DND-41 (cell line): ENCODE results near the gene RADIL.

ENCODE experiments used
- ATAC-seq: fragments of 200-7000 bp; cut with Tn5 transposase; 3 replicates; pipeline ENCODE4 v1.9.1; 2021; ENCODE audit warnings: low read depth; ENCODE audit not compliant: insufficient read depth
- DNase-seq: peaks from one replicate; pipeline ENCODE4 v3.0.0-alpha.2; 2020
- H2AFZ ChIP-seq: 2 replicates; pipeline ENCODE4 v1.6.0; 2012; ENCODE audit warnings: low read depth, low read length
- H3K27ac ChIP-seq: 2 replicates; pipeline ENCODE4 v1.5.1; 2012; ENCODE audit warnings: low read length, inconsistent platforms
- H3K27me3 ChIP-seq: fragments of 200-600 bp; sonication (generic); 2 replicates; pipeline ENCODE4 v1.6.0; 2012; ENCODE audit warnings: low read length, mild to moderate bottlenecking, inconsistent platforms; ENCODE audit not compliant: insufficient read depth, poor library complexity
- H3K36me3 ChIP-seq: 2 replicates; pipeline ENCODE4 v1.5.1; 2012; ENCODE audit warnings: low read length, inconsistent platforms; ENCODE audit not compliant: insufficient read depth
- H3K4me1 ChIP-seq: 2 replicates; pipeline ENCODE4 v1.5.1; 2012; ENCODE audit warnings: mild to moderate bottlenecking, low read length; ENCODE audit not compliant: insufficient read depth
- H3K4me2 ChIP-seq: 2 replicates; pipeline ENCODE4 v1.6.0; 2012; ENCODE audit warnings: mild to moderate bottlenecking, moderate library complexity, low read length, inconsistent platforms; ENCODE audit not compliant: insufficient read depth
- H3K4me3 ChIP-seq, 2 experiments: fragments of 200-600 bp in 1 of 2; shearing (Covaris generic) in 1 of 2; 2 replicates each; pipeline ENCODE4 v1.5.1; 2012 to 2016; ENCODE audit warnings: inconsistent platforms in 2 of 2, low read length in 2 of 2, mild to moderate bottlenecking in 2 of 2, low read depth in 1 of 2, moderate library complexity in 1 of 2
- H3K79me2 ChIP-seq: 2 replicates; pipeline ENCODE4 v1.6.0; 2012; ENCODE audit warnings: low read length, inconsistent platforms; ENCODE audit not compliant: insufficient read depth
- H3K9ac ChIP-seq: 2 replicates; pipeline ENCODE4 v1.6.0; 2012; ENCODE audit warnings: low read depth, mild to moderate bottlenecking, inconsistent platforms, low read length, moderate library complexity
- H3K9me3 ChIP-seq: 2 replicates; pipeline ENCODE4 v1.5.1; 2012; ENCODE audit warnings: low read length, moderate library complexity, mild to moderate bottlenecking, inconsistent platforms; ENCODE audit not compliant: insufficient read depth, severe bottlenecking
- H4K20me1 ChIP-seq: 2 replicates; pipeline ENCODE4 v1.6.0; 2012; ENCODE audit warnings: low read length; ENCODE audit not compliant: insufficient read depth
- EZH2 ChIP-seq: IDR thresholded peaks from 3 replicates; pipeline ENCODE4 v1.6.1; 2012; ENCODE audit warnings: borderline replicate concordance, low read depth, mild to moderate bottlenecking, moderate library complexity, low read length, inconsistent platforms; ENCODE audit not compliant: severe bottlenecking
- TF ChIP-seq, protein P1 (sequence below): IDR thresholded peaks from 2 replicates; pipeline ENCODE4 v1.5.1; 2012; ENCODE audit warnings: borderline replicate concordance, low read length, moderate library complexity, mild to moderate bottlenecking; ENCODE audit not compliant: poor library complexity, severe bottlenecking; ENCODE audit errors: extremely low read depth

RADIL gene

DNA sequence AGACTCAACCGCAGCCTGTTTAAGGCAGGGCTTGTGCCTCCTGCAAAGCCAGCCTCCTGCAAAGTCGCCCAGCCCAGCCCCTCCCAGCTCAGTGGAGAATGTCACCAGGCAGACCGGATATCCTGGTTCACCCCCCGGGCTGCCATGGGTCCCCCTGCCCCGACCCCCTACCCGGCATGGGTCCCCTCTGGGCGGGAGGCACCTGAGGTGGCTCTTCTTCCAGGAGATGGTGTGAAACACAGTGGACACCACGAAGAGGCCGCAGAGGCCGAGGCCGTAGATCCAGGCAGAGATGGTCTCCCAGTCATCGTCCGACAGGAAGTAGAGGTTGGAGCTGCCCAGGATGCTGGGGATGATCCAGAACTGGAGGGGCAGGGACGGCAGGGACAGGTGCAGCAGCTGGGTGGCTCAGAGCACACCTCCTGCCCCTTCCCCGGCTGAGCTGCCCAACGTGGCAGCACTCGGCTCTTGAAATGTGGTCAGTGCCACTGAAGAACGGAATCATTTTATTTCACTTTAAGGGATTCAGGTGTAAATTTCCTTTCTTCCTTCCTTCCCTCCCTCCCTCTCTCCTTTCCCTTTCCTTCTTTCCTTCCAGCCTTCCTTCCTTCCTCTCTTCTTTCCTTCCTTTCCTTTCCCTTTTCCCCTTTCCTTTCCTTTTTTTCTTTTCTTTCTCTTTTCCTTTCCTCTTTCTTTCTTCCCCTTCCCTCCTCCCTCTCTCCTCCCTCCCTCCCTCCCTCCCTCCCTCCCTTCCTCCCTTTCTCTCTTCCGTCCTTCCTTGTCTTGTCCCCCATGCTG, 36.7 kb upstream of the RADIL start:
- ATAC-seq = no peak
- Histone ChIP-seq H2AFZ (no peak overlapping the region), H3K9me3 (no peaks in the 10 kb centered on the region), H3K27me3 (no peaks in the 10 kb centered on the region), H3K36me3 (no peaks in the 10 kb centered on the region), H4K20me1 (no peaks in the 10 kb centered on the region; the same call in 1 of the 2 replicates), H3K4me2 (no peak overlapping the region), H3K79me2 (no peaks in the 10 kb centered on the region), H3K4me3 (no peak overlapping the region), H3K4me1 (no peaks in the 10 kb centered on the region), H3K27ac (no peak overlapping the region), H3K9ac (no peak overlapping the region)
- TF ChIP-seq EZH2 = no peak
- TF ChIP-seq, protein P1, sequence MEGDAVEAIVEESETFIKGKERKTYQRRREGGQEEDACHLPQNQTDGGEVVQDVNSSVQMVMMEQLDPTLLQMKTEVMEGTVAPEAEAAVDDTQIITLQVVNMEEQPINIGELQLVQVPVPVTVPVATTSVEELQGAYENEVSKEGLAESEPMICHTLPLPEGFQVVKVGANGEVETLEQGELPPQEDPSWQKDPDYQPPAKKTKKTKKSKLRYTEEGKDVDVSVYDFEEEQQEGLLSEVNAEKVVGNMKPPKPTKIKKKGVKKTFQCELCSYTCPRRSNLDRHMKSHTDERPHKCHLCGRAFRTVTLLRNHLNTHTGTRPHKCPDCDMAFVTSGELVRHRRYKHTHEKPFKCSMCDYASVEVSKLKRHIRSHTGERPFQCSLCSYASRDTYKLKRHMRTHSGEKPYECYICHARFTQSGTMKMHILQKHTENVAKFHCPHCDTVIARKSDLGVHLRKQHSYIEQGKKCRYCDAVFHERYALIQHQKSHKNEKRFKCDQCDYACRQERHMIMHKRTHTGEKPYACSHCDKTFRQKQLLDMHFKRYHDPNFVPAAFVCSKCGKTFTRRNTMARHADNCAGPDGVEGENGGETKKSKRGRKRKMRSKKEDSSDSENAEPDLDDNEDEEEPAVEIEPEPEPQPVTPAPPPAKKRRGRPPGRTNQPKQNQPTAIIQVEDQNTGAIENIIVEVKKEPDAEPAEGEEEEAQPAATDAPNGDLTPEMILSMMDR = no peak
- DNase-seq = no peak

DNA sequence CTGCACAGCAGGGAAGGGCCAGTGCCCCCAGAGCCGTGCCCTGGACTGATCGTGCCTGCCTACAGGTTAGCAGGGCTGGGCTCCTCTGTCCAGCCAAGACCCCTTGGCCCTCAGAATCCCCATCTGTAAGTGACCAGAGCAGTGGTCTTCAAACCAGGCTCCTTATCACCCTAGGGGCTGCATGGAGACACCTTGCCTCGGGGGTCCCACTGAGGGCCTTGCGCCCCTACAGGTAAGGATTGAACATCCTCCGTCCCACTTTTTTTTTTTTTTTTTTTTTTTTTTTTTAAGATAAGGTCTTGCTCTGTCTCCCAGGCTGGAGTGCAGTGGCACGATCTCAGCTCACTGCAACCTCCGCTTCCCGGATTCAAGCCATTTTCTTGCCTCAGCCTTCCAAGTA, 32.6 kb upstream of the RADIL start:
- H3K36me3 ChIP-seq = no peaks in the 10 kb centered on the region
- H3K79me2 ChIP-seq = no peaks in the 10 kb centered on the region
- no peak overlapping the region for H3K4me2 ChIP-seq
- ATAC-seq = no peak
- H3K27ac ChIP-seq = no peak overlapping the region
- H3K9ac ChIP-seq = no peak overlapping the region
- no peaks in the 10 kb centered on the region for H3K9me3 ChIP-seq
- no peak overlapping the region for H3K4me3 ChIP-seq
- no peaks in the 10 kb centered on the region for H3K4me1 ChIP-seq
- no peak overlapping the region for H2AFZ ChIP-seq
- TF ChIP-seq, protein P1 = no peak
- TF ChIP-seq EZH2 = no peak
- H4K20me1 ChIP-seq = no peaks in the 10 kb centered on the region
- no peak for DNase-seq
- no peaks in the 10 kb centered on the region for H3K27me3 ChIP-seq

DNA sequence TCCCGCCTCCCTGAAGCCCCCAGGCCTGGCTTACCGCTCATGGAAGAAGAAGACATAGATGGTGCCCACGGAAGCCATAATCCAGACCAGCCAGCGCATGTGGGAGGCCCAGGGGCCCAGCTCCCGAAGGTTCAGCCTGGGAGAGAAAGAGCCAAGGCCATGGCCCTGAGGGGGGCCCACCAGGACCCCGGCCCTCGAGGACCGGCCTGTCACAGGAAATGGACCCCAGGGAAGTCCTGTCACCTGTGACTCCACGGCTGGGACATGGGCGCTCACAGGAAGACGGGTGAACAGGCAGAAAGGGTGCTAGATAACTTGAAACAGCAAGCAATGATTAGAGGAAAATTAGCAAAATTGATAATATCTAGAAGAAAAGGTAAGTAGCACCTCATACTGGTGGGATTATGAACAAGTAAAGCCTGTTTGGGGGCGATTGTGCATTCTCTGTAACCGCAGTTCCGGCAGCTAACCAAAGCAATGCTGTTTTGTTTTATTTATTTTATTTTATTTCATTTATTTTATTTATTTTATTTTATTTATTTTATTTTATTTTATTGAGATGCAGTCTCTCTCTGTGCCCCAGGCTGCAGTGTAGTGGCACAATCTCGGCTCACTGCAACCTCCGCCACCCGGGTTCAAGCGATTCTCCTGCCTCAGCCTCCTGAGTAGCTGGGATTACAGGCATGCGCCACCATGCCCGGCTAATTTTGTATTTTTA, 27.8 kb upstream of the RADIL start:
- no peak overlapping the region for H2AFZ ChIP-seq
- H4K20me1 ChIP-seq = no peaks in the 10 kb centered on the region
- no peak overlapping the region for H3K9ac ChIP-seq
- DNase-seq (no peak), ATAC-seq (no peak)
- no peak overlapping the region for H3K27ac ChIP-seq
- H3K36me3 ChIP-seq = no peaks in the 10 kb centered on the region
- no peaks in the 10 kb centered on the region for H3K27me3 ChIP-seq
- H3K9me3 ChIP-seq = no peaks in the 10 kb centered on the region
- no peak for TF ChIP-seq EZH2
- TF ChIP-seq, protein P1 = no peak
- H3K4me2 ChIP-seq = no peak overlapping the region
- H3K4me1 ChIP-seq = no peaks in the 10 kb centered on the region
- H3K4me3 ChIP-seq = no peak overlapping the region
- no peaks in the 10 kb centered on the region for H3K79me2 ChIP-seq
